Omental fat pad (tissue), 4 donors: ENCODE results near the gene SYCE3. TPM values are rescaled to one million over a fixed set of nuclear protein-coding genes. Genes with fewer than 3 reads are reported as not detected.

Experiments
- ATAC-seq: fragments of 150-250 bp; one replicate; pipeline ENCODE4 v1.9.1; 2016; ENCODE audit warnings: mild to moderate bottlenecking, moderate library complexity; ENCODE audit not compliant: low FRiP score
- DNase-seq: peaks from one replicate; pipeline ENCODE4 v3.0.0-alpha.2; 2019; ENCODE audit warnings: low spot score
- CTCF ChIP-seq, 3 donors: fragments of 450-650 bp; IDR thresholded peaks; one replicate each; pipeline ENCODE4 v1.5.1; 2016 to 2017; ENCODE audit warnings: antibody characterized with exemption in 3 of 3, mild to moderate bottlenecking in 3 of 3, moderate library complexity in 2 of 3
- total RNA-seq, 4 donors: library from RNA; depleted of rRNA; stranded (reverse); fragments of >200 nt; gene quantifications; one replicate each; pipeline ENCODE4 v1.1.0, GENCODE V29; 2016

The SYCE3 gene
- total RNA-seq = not detected

- peak in 2 of 3 donors; percentile 40 to 94 for TF ChIP-seq CTCF (IDR thresholded peaks at IDR 0.05)
- ATAC-seq = peak; percentile 97
- peak; percentile 96 for DNase-seq
Measured at GRCh38 chr22:50562523-50563412, at the start of gene SYCE3. SYCE3 (minus strand) TSS chr22:50562919; CDS start chr22:50556405, 6,514 bp downstream.

GRCh38 chr22:50612168-50612527 is 49.4 kb upstream of the SYCE3 start:
- no peak for DNase-seq
- no peak for ATAC-seq
- no peak for TF ChIP-seq CTCF (IDR thresholded peaks at IDR 0.05)

GRCh38 chr22:50611341-50612060 is 48.8 kb upstream of the SYCE3 start:
- ATAC-seq (no peak), DNase-seq (no peak)
- no peak for TF ChIP-seq CTCF (IDR thresholded peaks at IDR 0.05)

GRCh38 chr22:50610581-50610980 is 47.9 kb upstream of the SYCE3 start:
- ATAC-seq = no peak
- DNase-seq = no peak
- TF ChIP-seq CTCF (IDR thresholded peaks at IDR 0.05) = no peak

GRCh38 chr22:50610041-50610451 is 47.3 kb upstream of the SYCE3 start:
- DNase-seq (no peak), ATAC-seq (no peak)
- no peak for TF ChIP-seq CTCF (IDR thresholded peaks at IDR 0.05)

- no peak for TF ChIP-seq CTCF (IDR thresholded peaks at IDR 0.05)
- DNase-seq = no peak
- ATAC-seq = no peak
Measured at GRCh38 chr22:50609599-50609998, 46.9 kb upstream of the SYCE3 start.
